GM19035 (cell line): ENCODE results near the gene NABP1.

Experiments
- ATAC-seq: cut with Tn5 transposase; IDR thresholded peaks from one replicate; pipeline ENCODE4 v1.9.1; 2021; ENCODE audit not compliant: unreplicated experiment

Gene NABP1

DNA sequence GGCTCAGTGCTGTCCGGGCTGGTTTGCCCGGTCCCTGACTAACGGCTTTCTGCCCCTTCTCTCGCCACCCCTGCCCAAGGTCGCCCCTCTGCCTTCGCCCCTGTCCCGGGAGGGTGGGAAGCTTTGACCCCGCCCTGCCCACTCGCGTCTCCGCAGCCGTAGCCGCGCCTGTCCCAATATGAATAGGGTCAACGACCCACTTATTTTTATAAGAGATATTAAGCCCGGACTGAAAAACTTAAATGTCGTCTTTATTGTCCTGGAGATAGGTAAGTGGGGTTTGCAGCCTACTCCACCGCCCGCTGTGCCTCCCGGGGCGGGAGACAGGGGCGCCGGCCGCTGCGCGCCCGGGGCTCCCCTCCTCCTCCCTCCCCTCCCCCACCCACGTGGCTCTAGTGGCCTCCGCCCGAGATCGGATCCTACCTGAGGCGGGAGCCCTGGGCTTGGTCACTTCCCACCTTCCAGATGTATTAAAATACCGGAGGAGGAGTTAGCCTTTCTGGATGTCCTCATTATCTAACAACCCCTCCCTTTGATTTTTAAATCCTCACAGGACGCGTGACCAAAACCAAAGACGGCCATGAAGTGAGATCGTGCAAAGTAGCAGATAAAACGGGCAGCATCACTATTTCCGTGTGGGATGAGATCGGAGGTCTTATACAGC lies 633 bp downstream of the NABP1 start:
- ATAC-seq = peak; percentile 10

DNA sequence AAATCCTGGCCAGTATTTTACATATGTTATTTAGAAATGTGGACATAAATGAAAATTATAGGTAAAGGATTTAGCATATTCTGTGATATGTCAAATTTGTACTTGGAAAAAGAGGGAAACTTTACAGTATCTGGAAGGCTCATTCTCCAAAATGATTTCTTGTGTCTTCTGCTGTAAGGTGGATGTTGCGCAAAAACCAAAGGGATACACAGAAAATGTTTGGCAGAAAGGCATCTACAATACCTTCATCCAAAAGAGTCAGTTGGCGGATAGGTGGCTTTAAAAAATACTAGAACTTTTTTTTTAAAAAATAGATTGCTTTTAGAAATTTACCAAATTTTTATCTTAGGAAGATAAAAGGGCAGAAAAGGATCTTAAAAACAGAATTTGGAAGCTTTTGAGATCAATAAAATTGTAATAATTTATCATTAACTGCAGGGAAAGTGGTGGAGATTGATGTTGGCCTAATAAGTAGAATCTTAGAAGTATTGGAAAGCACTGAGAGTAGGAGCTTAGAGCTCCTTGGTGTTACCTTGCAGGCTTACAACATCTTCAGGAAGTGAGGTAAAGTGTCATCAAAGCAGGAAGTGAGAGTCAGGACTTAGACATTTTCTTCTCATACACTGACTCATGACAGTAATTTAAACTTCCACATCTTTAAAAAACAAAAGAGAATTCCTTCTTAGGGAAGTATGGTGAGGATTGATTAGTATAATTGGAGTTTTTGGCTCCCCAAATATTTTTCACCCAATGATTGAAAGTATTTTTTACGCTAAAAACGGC lies 2.1 kb downstream of the NABP1 start:
- peak; percentile 26 for ATAC-seq

DNA sequence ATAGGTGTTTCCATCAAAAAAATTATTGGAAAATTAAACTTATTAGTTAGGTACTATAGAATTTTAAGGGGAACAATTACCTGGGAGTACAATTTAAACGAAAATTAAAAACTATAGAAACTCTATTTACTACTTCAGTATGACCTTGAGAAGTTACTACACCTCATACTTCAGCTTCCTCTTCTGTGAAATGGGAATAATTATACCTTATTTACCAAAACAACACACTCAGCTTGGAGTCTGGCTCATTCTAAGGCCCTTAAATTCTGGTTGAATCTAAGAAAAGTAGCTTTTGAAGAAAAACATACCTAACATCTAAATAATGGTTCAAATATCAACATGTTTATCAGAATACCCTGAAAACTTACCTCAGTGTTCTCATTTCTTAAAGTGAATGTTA lies 2.7 kb downstream of the NABP1 start:
- ATAC-seq = no peak

DNA sequence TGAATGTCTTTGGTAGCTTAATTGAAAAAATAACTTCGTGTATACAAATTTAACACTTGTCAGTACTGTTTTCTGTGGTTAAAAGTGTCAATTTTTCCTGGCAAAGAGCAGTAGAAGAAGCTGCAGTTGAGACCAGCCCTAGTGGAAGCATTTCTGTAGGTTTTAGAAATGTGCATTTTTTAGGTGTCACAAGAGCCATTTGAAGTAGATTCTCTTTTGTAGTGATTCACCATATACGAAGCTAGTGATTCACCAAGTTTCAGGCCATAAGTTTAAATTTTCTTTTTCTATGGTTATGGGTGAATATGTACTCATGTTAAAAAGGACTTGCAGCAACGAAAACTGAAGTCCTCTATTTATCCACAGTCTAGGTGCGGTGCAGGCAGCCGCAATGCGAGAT lies 4.2 kb downstream of the NABP1 start:
- ATAC-seq = no peak

DNA sequence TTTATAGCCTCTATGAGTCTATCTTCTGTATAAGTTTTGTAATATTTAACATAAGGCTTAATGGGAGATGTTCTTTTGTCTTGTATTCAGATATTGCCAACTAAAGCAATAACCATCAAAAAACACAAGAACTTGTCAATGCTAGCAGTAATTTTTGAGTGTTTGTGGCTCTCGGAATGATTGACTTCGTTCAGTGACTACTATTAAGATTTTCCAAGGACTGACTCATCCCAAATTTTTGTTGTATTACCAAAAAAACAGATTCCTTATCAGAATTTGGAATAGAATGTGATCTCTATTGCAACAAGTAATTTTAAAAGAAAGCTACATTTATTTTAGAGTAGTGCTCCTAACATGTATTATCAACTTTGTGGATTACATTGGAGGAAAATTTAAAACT lies 8.1 kb downstream of the NABP1 start:
- ATAC-seq = no peak

DNA sequence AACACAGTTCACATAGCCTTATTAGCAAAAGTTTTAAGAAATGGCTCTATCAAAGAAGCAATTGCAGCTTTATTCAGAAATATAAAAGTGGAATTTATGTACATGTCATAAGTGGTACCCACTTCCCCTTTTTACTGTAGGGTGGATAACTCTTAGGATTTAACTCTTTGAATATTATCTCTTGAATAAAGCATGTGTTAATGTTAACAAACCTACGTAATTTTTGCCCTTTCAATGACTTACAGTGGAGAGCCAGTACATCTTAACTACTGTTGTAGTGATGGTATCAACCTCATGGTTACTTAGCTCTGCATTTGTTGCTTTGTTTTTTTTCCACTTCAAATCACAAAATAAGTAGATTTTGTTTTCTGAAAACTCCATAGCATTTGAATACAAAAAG lies 8.8 kb downstream of the NABP1 start:
- no peak for ATAC-seq

DNA sequence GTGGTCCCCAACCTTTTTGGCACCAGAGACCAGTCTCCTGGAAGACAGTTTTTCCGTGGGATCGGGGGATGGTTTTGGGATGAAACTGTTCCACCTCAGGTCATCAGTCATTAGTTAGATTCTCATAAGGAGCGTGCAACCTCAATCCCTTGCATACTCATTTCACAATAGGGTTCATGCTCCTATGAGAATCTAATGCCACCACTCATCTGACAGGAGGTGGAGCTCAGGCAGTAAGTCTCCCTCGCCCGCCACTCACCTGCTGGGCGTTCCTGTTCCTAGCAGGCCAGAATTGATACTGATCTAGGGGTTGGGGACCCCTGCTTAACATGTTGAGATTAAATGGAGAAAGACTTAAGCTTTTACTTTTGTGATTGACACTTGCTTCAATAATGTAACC lies 9.9 kb downstream of the NABP1 start:
- no peak for ATAC-seq

DNA sequence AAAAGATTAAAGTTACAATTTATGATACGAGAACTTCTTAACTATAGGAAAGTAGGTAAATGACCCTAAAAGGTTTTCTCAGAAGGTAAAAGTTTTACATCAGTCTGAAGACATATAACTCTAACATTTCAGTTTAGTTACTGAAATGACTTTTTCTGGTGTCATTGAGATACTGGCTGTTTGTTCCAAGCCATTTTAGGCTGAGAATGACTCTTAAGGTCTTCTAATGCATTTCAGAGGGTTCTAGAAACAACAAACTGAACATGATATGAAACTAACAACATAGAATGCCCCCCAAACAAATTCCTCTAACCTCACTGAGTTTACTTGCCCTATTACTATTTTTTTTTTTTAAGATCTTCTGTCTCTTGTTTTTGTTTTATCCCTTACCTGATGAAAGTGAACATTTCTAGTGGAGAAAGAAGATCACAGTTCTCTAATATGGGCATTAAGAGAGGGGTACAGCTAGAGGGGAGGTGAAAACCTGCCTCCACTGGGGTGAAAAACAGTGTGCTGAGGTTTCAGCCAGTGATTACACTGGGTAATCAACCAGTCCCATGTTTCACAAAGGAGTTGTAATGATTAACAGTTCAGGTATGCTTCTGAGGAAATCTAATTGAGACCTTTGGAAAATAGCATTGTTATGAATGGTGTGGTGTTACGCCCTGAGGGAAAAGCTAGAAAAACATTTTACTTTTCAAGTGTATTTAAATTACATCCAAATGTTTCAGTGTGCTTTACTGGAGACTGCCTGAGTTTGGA lies 11.2 kb downstream of the NABP1 start:
- no peak for ATAC-seq

DNA sequence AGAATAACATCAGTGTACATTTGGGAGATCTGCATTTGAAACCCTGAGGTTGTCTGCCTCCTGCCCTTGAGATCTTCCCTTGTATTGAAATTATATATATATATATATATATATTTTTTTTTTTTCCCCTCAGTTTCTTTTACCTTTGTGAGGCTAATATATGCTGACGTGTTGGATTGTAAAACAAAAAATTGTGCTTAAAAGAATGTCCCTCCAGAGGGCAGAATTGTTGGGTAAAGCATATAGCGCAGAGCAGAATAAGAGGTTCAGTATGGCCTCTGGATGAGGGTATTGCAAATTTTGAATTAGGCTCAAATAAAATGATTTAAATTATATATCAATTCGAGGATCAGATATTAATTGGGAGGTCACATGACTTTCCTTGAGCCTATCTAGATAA lies 12.4 kb downstream of the NABP1 start:
- no peak for ATAC-seq

DNA sequence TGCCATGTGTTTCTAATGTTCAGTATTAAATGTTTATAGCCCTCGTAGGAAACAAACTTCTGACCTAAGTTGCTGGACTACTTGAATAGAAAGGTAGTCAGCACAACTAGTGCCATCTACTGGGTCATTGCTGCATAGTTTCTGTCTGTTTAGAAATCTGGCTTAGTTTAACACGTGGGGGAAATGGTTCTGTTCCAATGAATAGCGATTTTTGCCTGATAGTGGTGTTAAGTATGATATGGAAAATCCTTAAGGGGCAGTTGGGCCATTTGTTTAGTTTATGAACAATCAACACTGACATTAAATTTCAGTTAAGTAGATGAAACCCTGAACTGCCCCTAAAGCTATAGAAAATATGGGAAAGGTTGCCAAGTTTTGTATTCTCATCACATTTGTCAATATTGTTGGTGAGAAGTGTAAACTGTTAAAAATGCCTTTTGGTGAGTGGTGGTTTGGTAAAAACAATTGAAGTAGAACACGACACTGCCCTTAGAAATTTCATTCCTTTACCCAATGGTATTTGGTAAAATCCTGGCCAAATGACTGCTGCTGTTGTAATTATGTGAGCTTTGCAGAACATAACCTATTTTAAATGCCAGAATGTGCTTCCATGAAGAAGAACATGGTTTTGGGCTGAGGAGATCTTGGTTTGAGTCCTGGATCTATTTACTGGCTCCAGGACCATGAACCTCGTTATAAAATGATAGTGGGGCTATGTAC lies 13.2 kb downstream of the NABP1 start:
- peak; percentile 70 for ATAC-seq

DNA sequence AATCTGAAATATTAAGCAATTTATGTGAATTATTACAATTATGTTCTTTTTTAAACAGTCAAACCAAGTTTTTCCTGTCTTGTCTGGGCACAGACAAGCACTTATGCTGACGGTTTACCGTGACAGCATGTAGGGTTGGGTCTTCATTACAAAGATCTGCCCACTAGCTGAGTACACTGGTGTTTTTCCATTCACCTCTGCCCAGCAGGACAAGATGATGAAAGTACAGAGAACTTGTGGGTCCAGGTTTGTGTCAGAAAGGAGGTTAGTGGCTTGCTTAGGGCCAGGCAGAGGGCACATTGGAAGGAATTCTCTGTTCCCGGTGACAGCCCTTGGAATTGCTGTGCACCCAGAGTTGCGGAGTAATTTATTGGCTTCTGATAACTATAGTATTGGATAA lies 14.0 kb downstream of the NABP1 start:
- ATAC-seq = no peak

DNA sequence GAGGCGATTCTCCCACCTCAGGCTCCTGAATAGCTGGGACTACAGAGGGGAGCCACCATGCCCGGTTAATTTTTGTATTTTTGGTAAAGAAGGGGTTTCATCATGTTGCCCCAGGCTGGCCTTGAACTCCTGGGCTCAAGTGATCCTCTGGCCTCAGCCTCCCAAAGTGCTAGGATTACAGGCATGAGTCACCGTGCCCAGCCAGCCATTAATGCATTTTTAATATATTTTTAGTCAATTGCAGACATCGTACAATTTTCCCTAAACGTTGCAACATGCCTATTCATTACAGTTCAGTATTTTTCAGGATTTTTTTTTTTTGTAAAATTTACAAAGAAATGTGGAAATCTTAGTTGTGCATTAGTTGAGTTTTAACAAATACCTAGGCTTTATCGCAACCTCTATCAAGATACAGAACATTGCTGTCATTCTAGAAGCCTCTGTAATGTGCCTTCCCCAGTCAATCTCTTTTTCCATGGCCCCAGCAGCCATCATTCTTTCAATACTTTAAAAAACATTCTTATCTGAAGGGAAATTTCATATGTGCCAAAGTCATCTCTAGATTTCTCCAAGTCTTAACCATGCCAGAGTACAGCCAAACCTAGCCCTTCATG lies 14.7 kb downstream of the NABP1 start:
- no peak for ATAC-seq

DNA sequence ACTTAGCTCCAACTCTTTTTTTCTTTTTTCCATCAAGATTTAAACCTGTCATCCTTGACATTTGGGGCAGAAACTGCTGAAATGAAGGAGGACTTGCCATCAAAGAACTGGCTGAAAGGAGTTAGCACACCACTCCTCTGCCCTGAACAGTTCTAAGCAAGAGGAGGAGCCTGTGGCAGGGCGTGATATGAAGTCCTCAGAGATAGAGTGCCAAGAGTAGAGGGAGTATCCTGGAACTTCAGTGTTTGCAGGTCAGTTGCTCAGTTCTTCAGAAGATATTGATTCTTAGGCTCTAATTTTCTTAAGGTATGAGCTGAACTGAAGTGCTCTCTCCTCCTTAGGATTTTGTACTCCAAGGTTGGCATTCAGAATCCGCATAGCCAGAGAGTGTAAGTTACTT lies 15.2 kb downstream of the NABP1 start:
- no peak for ATAC-seq

DNA sequence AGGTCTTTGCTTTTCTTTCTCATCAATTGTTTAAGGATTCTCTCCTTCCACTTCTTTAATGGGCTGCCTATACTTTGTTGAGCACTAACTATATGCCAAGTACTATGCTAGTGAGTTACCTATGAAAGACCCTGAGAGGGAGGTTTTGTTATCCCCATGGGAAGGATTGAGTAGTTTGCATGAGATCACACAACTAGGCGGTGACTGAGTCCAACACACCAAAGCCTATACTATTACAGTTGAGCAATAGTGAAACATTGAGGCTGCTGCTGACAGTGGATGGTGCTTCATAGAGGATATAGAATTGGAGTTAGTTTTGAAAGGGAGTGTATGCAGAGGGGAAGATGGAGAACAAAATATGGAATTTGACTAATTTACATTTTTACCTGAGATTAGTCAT lies 15.8 kb downstream of the NABP1 start:
- ATAC-seq = no peak

DNA sequence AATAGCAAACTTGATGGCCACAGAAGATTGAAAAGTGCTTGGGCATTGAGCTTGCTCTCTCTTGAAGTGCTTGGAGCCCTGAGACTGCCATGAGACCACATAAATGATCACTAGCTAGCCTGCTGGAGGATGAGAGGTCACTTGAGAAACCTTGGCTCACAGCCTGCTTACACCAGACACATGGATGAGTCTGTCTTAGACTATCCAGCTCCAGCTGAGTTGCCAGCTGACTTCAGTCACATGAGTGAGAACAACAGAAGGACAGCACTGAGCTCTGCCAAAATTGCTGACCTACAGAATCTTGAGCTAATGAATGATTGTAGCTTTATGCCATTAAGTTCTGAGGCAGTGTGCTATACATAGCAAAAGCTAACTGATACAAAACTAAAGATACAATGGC lies 18.1 kb downstream of the NABP1 start:
- ATAC-seq = no peak

DNA sequence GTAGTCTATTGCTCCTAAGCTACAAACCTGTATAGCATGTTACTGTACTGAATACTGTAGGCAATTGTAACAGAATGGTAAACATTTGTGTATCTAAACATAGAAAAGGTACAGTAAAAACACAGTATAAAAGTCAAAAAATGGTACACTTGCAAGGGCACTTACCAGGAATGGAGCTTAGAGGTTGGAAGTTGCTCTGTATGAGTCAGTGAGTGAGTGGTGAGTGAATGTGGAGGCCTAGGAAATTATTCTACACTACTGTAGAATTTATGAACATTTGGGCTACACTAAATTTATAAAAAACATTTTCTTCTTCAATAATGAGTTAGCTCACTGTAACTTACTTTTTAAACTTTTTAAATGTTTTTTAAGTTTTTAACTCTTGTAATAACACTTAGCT lies 19.0 kb downstream of the NABP1 start:
- ATAC-seq = no peak

DNA sequence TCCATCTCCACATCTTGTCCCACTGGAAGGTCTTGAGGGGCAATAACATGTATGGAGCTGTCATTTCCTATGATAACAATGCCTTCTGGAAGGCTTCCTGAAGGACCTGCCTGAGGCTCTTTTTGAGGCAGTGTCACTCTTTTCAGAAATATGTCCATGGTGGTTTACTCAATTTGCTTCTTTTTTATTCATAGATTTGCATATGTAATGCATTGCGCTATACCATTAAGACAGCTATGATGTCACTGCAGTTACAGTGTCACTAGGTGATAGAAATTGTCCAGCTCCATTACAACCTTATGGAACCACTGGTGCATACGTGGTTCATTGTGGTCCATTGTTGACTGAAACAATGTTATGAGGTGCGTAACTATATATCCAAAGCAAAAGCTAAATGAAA lies 19.9 kb downstream of the NABP1 start:
- no peak for ATAC-seq

DNA sequence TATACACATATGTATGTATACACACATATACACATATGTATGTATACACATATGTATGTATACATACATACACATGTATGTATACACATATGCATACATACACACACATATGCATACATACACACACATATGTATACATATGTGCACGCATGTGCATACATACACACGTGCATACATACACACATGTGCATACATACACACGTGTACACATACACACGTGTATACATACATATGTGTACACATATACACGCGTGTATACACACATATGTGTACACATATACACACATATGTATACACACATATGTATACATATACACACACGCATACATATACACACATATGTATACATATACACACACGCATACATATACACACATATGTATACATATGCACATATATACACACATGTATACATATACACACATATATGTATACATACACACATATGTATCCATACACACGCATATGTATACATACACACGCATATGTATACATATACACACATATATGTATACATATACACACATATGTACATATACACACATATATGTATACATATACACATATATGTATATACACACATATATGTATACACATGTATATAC lies 21.5 kb downstream of the NABP1 start:
- ATAC-seq = no peak

DNA sequence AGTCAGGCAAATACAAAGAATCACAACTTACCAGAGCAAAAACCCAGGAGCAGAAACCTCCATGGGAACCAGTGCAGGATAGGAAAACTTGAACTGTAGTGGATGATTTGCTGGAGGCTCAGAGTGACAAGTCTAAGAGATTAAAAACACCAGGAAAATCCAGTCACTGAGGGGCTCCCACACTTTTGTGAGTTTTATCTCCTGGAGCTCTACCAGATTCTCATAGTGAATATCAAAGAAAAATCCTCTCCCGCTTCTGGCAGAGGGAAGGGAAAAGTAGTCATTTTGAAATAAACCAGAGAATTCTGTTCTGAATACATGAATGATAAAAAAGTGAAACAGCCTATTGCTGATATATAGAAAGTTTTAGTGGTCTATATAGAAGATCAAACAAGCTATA lies 23.1 kb downstream of the NABP1 start:
- ATAC-seq = no peak

DNA sequence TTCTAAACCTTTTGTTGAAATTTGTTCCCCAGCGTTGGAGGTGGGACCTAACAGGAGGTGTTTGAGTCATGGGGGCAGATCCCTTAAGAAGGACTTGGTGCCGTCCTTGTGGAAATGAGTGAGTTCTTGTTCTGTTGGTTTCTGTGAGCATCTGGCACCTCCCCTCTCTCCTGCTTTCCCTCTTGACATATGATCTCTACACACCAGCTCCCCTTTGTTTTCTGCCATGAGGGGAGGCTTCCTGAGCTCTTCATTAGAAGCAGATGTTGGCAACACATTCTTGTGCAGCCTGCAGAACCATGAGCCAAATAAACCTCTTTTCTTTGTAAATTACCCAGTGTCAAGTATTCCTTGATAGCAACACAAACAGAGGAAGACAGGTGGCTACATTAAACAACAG lies 23.8 kb downstream of the NABP1 start:
- ATAC-seq = no peak
